Breast epithelium (tissue), 4 donors: Measurements from ENCODE around the gene TRMT44. TPM values are rescaled to one million over a fixed set of nuclear protein-coding genes. Genes with fewer than 3 reads are reported as not detected.

Source experiments
- DNase-seq, 2 donors: peaks; one replicate each; pipeline ENCODE4 v3.0.0-alpha.2; 2019; ENCODE audit warnings: low spot score in 2 of 2
- H3K27ac ChIP-seq, 2 donors: fragments of 200-600 bp; sonication (generic) in 1 of 2; one replicate each; pipeline ENCODE4 v1.5.1; 2016 to 2019; ENCODE audit warnings: mild to moderate bottlenecking in 1 of 2
- H3K27me3 ChIP-seq, 2 donors: fragments of 200-600 bp; sonication (generic) in 1 of 2; one replicate each; pipeline versions ENCODE4 v1.5.1 to v1.6.0; 2017 to 2019; ENCODE audit warnings: control low read depth in 1 of 2, mild to moderate bottlenecking in 1 of 2
- H3K36me3 ChIP-seq: fragments of 200-600 bp; one replicate; pipeline ENCODE4 v1.5.1; 2019
- H3K4me1 ChIP-seq, 2 donors: fragments of 200-600 bp; sonication (generic); one replicate each; pipeline ENCODE4 v1.5.1; 2016 to 2019; ENCODE audit warnings: control low read depth in 1 of 2
- H3K4me3 ChIP-seq, 3 donors: fragments of 200-600 bp; sonication (generic); 1 replicate in 2 of 3; 2 replicates in 1 of 3; pipeline ENCODE4 v1.5.1; 2016 to 2019; ENCODE audit warnings: mild to moderate bottlenecking in 3 of 3, moderate library complexity in 2 of 3
- H3K9me3 ChIP-seq, 2 donors: fragments of 200-600 bp; sonication (generic) in 1 of 2; one replicate each; pipeline ENCODE4 v1.5.1; 2016 to 2019; ENCODE audit warnings: control low read depth in 1 of 2
- POLR2A ChIP-seq: fragments of 450-650 bp; IDR thresholded peaks from one replicate; pipeline ENCODE4 v1.6.1; 2016; ENCODE audit warnings: antibody characterized with exemption, mild to moderate bottlenecking, moderate library complexity
- POLR2AphosphoS5 ChIP-seq, 3 donors: sonication (generic); formaldehyde crosslinking; IDR thresholded peaks; one replicate each; pipeline ENCODE4 v1.6.1; 2017; ENCODE audit warnings: antibody characterized with exemption in 3 of 3
- intact Hi-C: fragments of 100-400 bp; cut with DNase I; formaldehyde crosslinking; loops from one replicate; pipeline ENCODE4 v1.15.1; 2023; ENCODE audit warnings: low total_unique reads
- total RNA-seq, 3 donors: library from RNA; depleted of rRNA; stranded (reverse); fragments of >200 nt; gene quantifications; one replicate each; pipeline ENCODE4 v1.1.0, GENCODE V29; 2016
- TF ChIP-seq, protein P1 (sequence below), 3 donors: fragments of 450-650 bp; IDR thresholded peaks; one replicate each; pipeline ENCODE4 v1.5.1; 2016 to 2017; ENCODE audit warnings: antibody characterized with exemption in 3 of 3, mild to moderate bottlenecking in 3 of 3, moderate library complexity in 3 of 3

The TRMT44 gene
- total RNA-seq, 3 donors from 2014 or later, result 24.6 to 47.7 (median 28.2) TPM

- Histone ChIP-seq H3K4me1 (peaks cover 0 to 10% of the 10 kb centered on the region in 2 donors), H3K36me3 (no peaks in the 10 kb centered on the region), H3K27me3 (no peaks in the 10 kb centered on the region), H3K27ac (no peak overlapping the region), H3K4me3 (no peak overlapping the region), H3K9me3 (no peaks in the 10 kb centered on the region)
- DNase-seq, result no peak
- intact Hi-C loops, result no loop called here
- TF ChIP-seq POLR2A (no peak), POLR2AphosphoS5 (IDR thresholded peaks at IDR 0.05) (no peak)
- TF ChIP-seq, protein P1, sequence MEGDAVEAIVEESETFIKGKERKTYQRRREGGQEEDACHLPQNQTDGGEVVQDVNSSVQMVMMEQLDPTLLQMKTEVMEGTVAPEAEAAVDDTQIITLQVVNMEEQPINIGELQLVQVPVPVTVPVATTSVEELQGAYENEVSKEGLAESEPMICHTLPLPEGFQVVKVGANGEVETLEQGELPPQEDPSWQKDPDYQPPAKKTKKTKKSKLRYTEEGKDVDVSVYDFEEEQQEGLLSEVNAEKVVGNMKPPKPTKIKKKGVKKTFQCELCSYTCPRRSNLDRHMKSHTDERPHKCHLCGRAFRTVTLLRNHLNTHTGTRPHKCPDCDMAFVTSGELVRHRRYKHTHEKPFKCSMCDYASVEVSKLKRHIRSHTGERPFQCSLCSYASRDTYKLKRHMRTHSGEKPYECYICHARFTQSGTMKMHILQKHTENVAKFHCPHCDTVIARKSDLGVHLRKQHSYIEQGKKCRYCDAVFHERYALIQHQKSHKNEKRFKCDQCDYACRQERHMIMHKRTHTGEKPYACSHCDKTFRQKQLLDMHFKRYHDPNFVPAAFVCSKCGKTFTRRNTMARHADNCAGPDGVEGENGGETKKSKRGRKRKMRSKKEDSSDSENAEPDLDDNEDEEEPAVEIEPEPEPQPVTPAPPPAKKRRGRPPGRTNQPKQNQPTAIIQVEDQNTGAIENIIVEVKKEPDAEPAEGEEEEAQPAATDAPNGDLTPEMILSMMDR (IDR thresholded peaks at IDR 0.05), result no peak
Observed at GRCh38 chr4:8399298-8399697, 41.3 kb upstream of the TRMT44 start.

DNA sequence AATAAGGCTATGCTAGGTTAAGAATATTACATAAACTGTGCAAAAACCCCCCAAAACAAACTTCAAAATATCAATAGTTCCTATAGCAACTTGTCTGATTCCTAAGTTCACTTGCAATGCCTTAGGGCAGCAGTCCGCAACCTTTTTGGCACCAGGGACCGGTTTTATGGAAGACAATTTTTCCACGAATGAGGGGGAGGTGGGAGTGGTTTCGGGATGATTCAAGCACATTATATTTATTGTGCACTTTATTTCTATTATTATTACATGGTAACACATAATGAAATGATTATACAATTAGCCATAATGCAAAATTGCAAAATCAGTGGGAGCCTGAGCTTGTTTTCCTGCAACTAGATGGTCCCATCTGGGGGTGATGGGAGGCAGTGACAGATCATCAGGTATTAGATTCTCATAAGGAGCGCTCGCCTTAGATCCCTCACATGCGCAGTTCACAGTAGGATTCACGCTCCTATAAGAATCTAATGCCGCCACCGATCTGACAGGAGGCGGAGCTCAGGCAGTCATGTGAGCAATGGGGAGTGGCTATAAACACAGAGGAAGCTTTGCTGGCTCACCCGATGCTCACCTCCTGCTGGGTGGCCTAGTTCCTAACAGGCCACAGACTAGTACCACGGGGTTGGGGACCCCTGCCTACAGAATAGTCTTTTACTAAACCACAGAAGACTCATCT, 39.8 kb upstream of the TRMT44 start:
- no peaks in the 10 kb centered on the region for H3K27me3 ChIP-seq
- intact Hi-C loops, result no loop called here
- H3K9me3 ChIP-seq, result no peaks in the 10 kb centered on the region
- H3K4me3 ChIP-seq, result no peak overlapping the region
- H3K27ac ChIP-seq, result peak overlapping the region; percentile 68 to 83
- peaks cover 0 to 10% of the 10 kb centered on the region in 2 donors for H3K4me1 ChIP-seq
- no peaks in the 10 kb centered on the region for H3K36me3 ChIP-seq
- TF ChIP-seq, protein P1 (IDR thresholded peaks at IDR 0.05), result no peak
- TF ChIP-seq POLR2AphosphoS5 (IDR thresholded peaks at IDR 0.05) (no peak), POLR2A (no peak)
- no peak for DNase-seq

- Histone ChIP-seq H3K4me1 (peaks cover 0 to 10% of the 10 kb centered on the region in 2 donors), H3K27me3 (no peaks in the 10 kb centered on the region), H3K36me3 (no peaks in the 10 kb centered on the region), H3K9me3 (no peaks in the 10 kb centered on the region), H3K4me3 (no peak overlapping the region), H3K27ac (peak overlapping the region; percentile 68 to 83)
- TF ChIP-seq, protein P1 (IDR thresholded peaks at IDR 0.05), result no peak
- TF ChIP-seq POLR2AphosphoS5 (IDR thresholded peaks at IDR 0.05), result no peak
- TF ChIP-seq POLR2A, result no peak
- intact Hi-C loops, result no loop called here
- no peak for DNase-seq
Observed at GRCh38 chr4:8401665-8402064, 38.9 kb upstream of the TRMT44 start.

DNA sequence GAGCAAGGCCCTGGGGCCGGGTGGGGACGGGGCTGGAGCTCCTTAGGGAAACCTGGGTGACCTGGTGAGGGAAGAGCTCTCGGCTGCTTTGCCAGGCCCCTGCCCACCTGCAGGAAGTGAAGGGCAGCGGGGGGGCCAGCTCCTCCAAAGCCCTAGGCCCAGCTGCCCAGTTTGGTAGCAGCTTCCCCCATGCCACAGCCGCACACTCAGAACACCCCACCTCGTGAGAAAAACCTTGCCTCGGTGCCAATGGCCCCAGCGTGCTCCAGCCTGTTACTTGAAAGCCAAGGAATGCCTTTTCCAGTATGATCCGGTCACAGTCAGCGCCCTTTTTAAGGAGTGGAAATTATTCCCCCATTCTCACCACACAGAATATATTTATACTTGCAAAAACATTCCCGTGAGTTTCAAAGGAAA, 38.4 kb upstream of the TRMT44 start:
- DNase-seq, result peak in 1 of 2 donors; percentile 76
- peak overlapping the region; percentile 68 to 83 for H3K27ac ChIP-seq
- no peaks in the 10 kb centered on the region for H3K27me3 ChIP-seq
- H3K9me3 ChIP-seq, result no peaks in the 10 kb centered on the region
- H3K4me3 ChIP-seq, result no peak overlapping the region
- intact Hi-C loops, result no loop called here
- no peaks in the 10 kb centered on the region for H3K36me3 ChIP-seq
- TF ChIP-seq POLR2AphosphoS5 (IDR thresholded peaks at IDR 0.05) (no peak), POLR2A (no peak)
- TF ChIP-seq, protein P1 (IDR thresholded peaks at IDR 0.05), result no peak
- H3K4me1 ChIP-seq, result peaks cover 0 to 10% of the 10 kb centered on the region in 2 donors

DNA sequence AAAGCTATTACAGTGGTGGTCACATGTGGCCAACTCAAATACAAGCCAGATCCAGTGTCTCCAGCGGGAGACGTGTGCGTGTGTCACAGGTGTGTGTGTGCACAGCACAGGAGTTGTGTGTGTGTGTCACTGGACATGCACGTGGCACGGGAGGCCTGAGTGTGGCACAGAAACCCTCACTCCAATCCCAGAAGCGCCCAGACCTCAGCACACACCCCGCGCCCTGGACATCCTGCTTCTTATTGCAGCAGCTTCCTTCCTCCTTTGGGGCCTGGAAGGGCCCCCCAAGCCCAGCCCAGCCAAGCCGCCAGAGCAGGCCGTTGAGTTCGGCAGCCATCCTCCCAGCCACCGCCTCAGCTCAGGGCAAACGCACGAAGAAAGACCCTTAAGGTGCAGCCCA, 37.9 kb upstream of the TRMT44 start:
- Histone ChIP-seq H3K27me3 (no peaks in the 10 kb centered on the region), H3K4me1 (peaks cover 0 to 10% of the 10 kb centered on the region in 2 donors), H3K27ac (peak overlapping the region; percentile 22 to 83), H3K4me3 (no peak overlapping the region), H3K9me3 (no peaks in the 10 kb centered on the region), H3K36me3 (no peaks in the 10 kb centered on the region)
- TF ChIP-seq, protein P1 (IDR thresholded peaks at IDR 0.05), result no peak
- TF ChIP-seq POLR2A, result no peak
- TF ChIP-seq POLR2AphosphoS5 (IDR thresholded peaks at IDR 0.05), result no peak
- DNase-seq, result no peak
- intact Hi-C loops, result no loop called here
